T-helper 17 cell (primary cell): ENCODE data around the gene NAV2. TPM values are rescaled to one million over a fixed set of nuclear protein-coding genes. Genes with fewer than 3 reads are reported as not detected.

Experiments
- ATAC-seq: fragments of 150-1000 bp; cut with Tn5 transposase; 2 replicates; pipeline ENCODE4 v1.10.0; 2021; ENCODE audit warnings: mild to moderate bottlenecking, moderate library complexity
- DNase-seq, 3 donors: peaks; one replicate each; pipeline versions ENCODE4 v3.0.0 to v3.0.0-alpha.2; 2020 to 2021
- H3K9me3 ChIP-seq: one replicate; pipeline ENCODE4 v1.7.0; 2013; ENCODE audit warnings: low read length, mild to moderate bottlenecking; ENCODE audit not compliant: control insufficient read depth, poor library complexity, severe bottlenecking
- H3K27ac Mint-ChIP-seq: one replicate; pipeline ENCODE4 v1.8.0; 2022; ENCODE audit warnings: mild to moderate bottlenecking, moderate library complexity, mixed read lengths
- H3K27me3 Mint-ChIP-seq: one replicate; pipeline ENCODE4 v1.8.0; 2022; ENCODE audit warnings: mixed read lengths
- H3K36me3 Mint-ChIP-seq: one replicate; pipeline ENCODE4 v1.8.0; 2022; ENCODE audit warnings: low read depth, mixed read lengths
- H3K4me1 Mint-ChIP-seq: one replicate; pipeline ENCODE4 v1.8.0; 2022; ENCODE audit warnings: mild to moderate bottlenecking, mixed read lengths
- H3K4me3 Mint-ChIP-seq: one replicate; pipeline ENCODE4 v1.8.0; 2022; ENCODE audit warnings: mild to moderate bottlenecking, moderate library complexity, mixed read lengths
- total RNA-seq, 4 donors: library from RNA in 2 of 4; stranded (reverse) in 2 of 4; gene quantifications; one replicate each; pipeline ENCODE4 v1.2.3 and lab custom pipeline; 2022 to 2026

The NAV2 gene
- total RNA-seq, 2 donors from 2014 or later: 0.96 to 1.3 TPM

- Mint-ChIP-seq H3K4me3 (no peak overlapping the region), H3K27ac (no peak overlapping the region), H3K4me1 (no peaks in the 10 kb centered on the region), H3K36me3 (no peaks in the 10 kb centered on the region), H3K27me3 (no peaks in the 10 kb centered on the region)
- H3K9me3 ChIP-seq: no peaks in the 10 kb centered on the region
- DNase-seq (no peak), ATAC-seq (no peak)
Measured at GRCh38 chr11:19988598-19988997, 276.0 kb downstream of the NAV2 start.

GRCh38 chr11:19989191-19989590, 276.6 kb downstream of the NAV2 start:
- H3K4me1 Mint-ChIP-seq: no peaks in the 10 kb centered on the region
- DNase-seq (no peak), ATAC-seq (no peak)
- H3K27ac Mint-ChIP-seq: no peak overlapping the region
- H3K4me3 Mint-ChIP-seq: no peak overlapping the region
- no peaks in the 10 kb centered on the region for H3K36me3 Mint-ChIP-seq
- no peaks in the 10 kb centered on the region for H3K27me3 Mint-ChIP-seq
- no peaks in the 10 kb centered on the region for H3K9me3 ChIP-seq

- Mint-ChIP-seq H3K27me3 (peaks cover 10% of the 10 kb centered on the region), H3K27ac (no peak overlapping the region), H3K4me3 (no peak overlapping the region), H3K36me3 (peaks cover 2% of the 10 kb centered on the region), H3K4me1 (no peaks in the 10 kb centered on the region)
- no peaks in the 10 kb centered on the region for H3K9me3 ChIP-seq
- no peak for DNase-seq
- no peak for ATAC-seq
Measured at GRCh38 chr11:19992162-19992561, 279.5 kb downstream of the NAV2 start.

DNA sequence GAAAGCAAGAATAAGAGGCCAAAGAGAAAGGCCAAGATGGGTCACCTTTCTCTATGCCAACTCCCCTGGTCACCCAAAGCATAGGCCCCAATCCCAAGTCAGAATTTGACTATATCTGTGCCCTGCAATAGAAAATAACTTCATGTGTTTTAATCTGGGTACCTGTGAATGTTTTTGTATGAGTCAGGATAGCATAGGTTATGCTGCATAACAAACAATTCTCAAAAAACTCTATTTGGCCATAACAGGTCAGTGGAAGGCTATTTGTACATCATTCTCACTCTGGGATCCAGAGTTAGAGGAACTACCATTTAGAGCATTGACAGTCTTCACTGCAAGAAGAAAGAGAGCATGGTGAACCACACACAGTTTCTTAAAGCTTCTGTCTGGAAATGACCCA, 280.4 kb downstream of the NAV2 start:
- no peak for ATAC-seq
- DNase-seq: no peak
- no peak overlapping the region for H3K4me3 Mint-ChIP-seq

DNA sequence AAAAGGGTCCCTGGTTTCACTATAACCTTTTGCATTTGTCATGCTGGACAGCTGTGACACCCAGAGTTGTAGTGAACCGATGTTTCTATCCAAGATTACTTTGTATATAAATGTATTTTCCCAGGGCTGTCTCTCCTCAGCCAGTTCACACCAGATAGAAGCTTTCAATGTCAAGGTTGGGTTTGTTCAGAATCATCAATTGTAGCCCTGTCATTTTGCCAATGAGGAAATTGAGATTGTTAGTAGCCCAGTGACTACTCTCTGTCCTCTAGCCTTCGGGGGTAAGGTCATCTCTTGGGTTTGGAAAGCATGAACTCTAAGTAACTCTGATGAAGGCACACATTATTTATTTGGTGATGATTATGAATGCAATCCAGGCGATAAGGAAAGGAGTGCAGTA, 282.0 kb downstream of the NAV2 start:
- no peaks in the 10 kb centered on the region for H3K9me3 ChIP-seq
- Mint-ChIP-seq H3K27me3 (peaks cover 22% of the 10 kb centered on the region), H3K27ac (no peak overlapping the region)

More for the DNA sequence above, 280.4 kb downstream of the NAV2 start:
- H3K9me3 ChIP-seq: no peaks in the 10 kb centered on the region
- Mint-ChIP-seq H3K27ac (no peak overlapping the region), H3K4me1 (no peaks in the 10 kb centered on the region), H3K27me3 (peaks cover 10% of the 10 kb centered on the region), H3K36me3 (peaks cover 2% of the 10 kb centered on the region)

GRCh38 chr11:19995145-19995544, 282.5 kb downstream of the NAV2 start:
- peaks cover 26% of the 10 kb centered on the region for H3K27me3 Mint-ChIP-seq
- no peak overlapping the region for H3K4me3 Mint-ChIP-seq
- ATAC-seq (no peak), DNase-seq (no peak)
- H3K9me3 ChIP-seq: no peaks in the 10 kb centered on the region
- H3K36me3 Mint-ChIP-seq: peaks cover 5% of the 10 kb centered on the region
- no peaks in the 10 kb centered on the region for H3K4me1 Mint-ChIP-seq
- no peak overlapping the region for H3K27ac Mint-ChIP-seq

More for the DNA sequence above, 282.0 kb downstream of the NAV2 start:
- ATAC-seq: no peak
- H3K4me1 Mint-ChIP-seq: no peaks in the 10 kb centered on the region
- no peak overlapping the region for H3K4me3 Mint-ChIP-seq
- H3K36me3 Mint-ChIP-seq: peaks cover 5% of the 10 kb centered on the region
- DNase-seq: no peak

DNA sequence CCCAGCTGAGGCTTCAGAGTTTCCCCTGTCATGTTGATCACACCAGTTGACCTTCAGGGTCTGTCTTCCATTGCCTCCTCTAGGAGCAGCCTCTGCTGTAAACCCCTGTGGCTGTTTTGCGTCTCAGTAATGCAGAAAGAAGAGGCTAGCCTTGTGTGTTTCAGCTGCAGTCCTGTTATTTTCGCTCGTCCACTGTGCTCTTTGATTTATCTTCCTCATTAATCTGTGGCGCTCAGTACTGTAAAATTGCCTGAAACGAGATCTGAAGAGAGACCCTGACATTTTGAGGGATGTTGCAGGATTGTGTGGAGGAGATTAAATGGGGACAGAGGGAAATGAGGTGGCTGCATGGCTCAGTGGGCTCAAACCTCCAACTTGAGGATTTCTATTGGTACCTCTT, 283.9 kb downstream of the NAV2 start:
- no peak overlapping the region for H3K4me3 Mint-ChIP-seq
- H3K27ac Mint-ChIP-seq: no peak overlapping the region
- no peak for ATAC-seq
- H3K36me3 Mint-ChIP-seq: peaks cover 5% of the 10 kb centered on the region
- H3K27me3 Mint-ChIP-seq: peaks cover 27% of the 10 kb centered on the region
- no peaks in the 10 kb centered on the region for H3K9me3 ChIP-seq
- DNase-seq: no peak
- no peaks in the 10 kb centered on the region for H3K4me1 Mint-ChIP-seq

- peak overlapping the region; percentile 11 for H3K27ac Mint-ChIP-seq
- H3K27me3 Mint-ChIP-seq: peaks cover 33% of the 10 kb centered on the region
- H3K9me3 ChIP-seq: no peaks in the 10 kb centered on the region
- H3K4me3 Mint-ChIP-seq: no peak overlapping the region
- H3K4me1 Mint-ChIP-seq: no peaks in the 10 kb centered on the region
- ATAC-seq (no peak), DNase-seq (no peak)
- peaks cover 5% of the 10 kb centered on the region for H3K36me3 Mint-ChIP-seq
Measured at GRCh38 chr11:20000022-20000350, 287.3 kb downstream of the NAV2 start.

GRCh38 chr11:20000351-20001134, 287.9 kb downstream of the NAV2 start:
- Mint-ChIP-seq H3K36me3 (peaks cover 5% of the 10 kb centered on the region), H3K4me1 (no peaks in the 10 kb centered on the region), H3K27me3 (peaks cover 33% of the 10 kb centered on the region), H3K4me3 (no peak overlapping the region), H3K27ac (peak overlapping the region; percentile 11)
- no peaks in the 10 kb centered on the region for H3K9me3 ChIP-seq
- no peak for DNase-seq
- no peak for ATAC-seq

DNA sequence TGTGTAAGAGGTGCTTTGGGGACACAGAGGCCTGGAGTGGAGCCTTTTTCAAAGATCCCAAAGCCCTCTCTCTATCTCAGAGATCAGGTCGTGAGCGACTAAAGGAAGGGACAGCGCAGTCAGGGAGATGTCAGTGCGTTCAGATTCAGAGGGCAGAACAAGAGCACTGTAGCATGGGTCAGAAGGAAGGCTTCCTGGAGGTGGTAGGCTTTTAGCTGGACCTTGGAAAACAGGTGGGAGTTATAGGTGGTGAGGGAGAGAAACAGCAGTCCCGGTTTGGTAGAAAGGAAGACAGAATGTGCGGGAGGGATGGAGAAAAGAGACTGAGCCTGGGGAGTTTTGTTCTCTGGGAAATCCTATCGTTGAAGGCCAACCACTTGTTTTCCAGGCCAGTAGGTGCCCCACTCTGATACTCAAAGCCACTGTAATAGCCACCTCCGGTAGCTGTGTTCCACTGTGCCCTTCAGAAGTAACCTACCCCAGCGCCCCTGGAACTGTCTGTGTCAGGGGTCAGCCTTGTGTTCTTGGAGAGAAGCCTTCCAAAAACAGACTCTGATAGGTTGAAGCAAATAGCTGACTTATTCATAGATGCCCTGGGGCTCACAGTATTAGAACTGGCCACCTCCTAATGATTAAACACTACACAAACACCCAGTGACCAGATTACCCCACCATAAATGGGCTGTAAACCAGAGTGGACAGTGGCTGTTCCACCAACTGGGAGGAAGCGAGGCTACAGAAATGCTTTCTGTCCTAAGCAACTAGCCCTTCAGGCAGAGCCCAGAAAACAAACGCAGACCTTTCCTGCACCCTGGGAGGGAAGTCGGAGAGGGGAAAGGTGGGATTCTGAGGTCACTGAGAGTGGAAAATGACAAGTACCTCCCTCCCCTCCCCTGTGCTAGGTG, 289.9 kb downstream of the NAV2 start:
- Mint-ChIP-seq H3K27me3 (peaks cover 22% of the 10 kb centered on the region), H3K36me3 (peaks cover 3% of the 10 kb centered on the region)

GRCh38 chr11:20003351-20003750, 290.7 kb downstream of the NAV2 start:
- H3K36me3 Mint-ChIP-seq: peaks cover 3% of the 10 kb centered on the region
- H3K27me3 Mint-ChIP-seq: peaks cover 19% of the 10 kb centered on the region
- no peak overlapping the region for H3K27ac Mint-ChIP-seq
- H3K4me3 Mint-ChIP-seq: no peak overlapping the region
- H3K4me1 Mint-ChIP-seq: no peaks in the 10 kb centered on the region
- DNase-seq (no peak), ATAC-seq (no peak)
- H3K9me3 ChIP-seq: no peaks in the 10 kb centered on the region

More for the DNA sequence above, 289.9 kb downstream of the NAV2 start:
- Mint-ChIP-seq H3K27ac (no peak overlapping the region), H3K4me3 (no peak overlapping the region), H3K4me1 (no peaks in the 10 kb centered on the region)
- ATAC-seq: no peak
- no peak for DNase-seq
- no peaks in the 10 kb centered on the region for H3K9me3 ChIP-seq

GRCh38 chr11:20004866-20005265, 292.2 kb downstream of the NAV2 start:
- H3K27me3 Mint-ChIP-seq: peaks cover 9% of the 10 kb centered on the region
- DNase-seq (no peak), ATAC-seq (no peak)
- H3K36me3 Mint-ChIP-seq: no peaks in the 10 kb centered on the region
- no peaks in the 10 kb centered on the region for H3K9me3 ChIP-seq
- no peak overlapping the region for H3K4me3 Mint-ChIP-seq
- H3K27ac Mint-ChIP-seq: no peak overlapping the region
- H3K4me1 Mint-ChIP-seq: no peaks in the 10 kb centered on the region

DNA sequence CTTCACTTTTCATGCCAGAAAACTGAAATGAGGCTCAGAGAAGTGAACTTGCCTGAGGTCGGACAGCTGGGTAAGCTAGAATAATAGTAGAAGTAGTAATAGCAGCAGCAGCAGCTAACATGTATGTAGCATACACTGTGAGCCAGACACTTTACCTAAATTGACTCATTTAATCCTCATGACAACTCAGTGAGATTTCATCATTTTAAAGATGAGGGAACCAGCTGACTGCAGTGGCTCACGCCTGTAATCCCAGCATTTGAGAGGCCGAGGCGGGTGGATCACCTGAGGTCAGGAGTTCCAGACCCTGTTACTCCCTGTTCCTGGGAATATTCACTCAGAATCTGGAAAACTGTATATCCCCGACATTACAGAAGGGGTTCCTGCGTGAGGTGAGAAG, 293.1 kb downstream of the NAV2 start:
- Mint-ChIP-seq H3K36me3 (no peaks in the 10 kb centered on the region), H3K27ac (no peak overlapping the region), H3K27me3 (peaks cover 6% of the 10 kb centered on the region), H3K4me1 (no peaks in the 10 kb centered on the region), H3K4me3 (no peak overlapping the region)
- H3K9me3 ChIP-seq: no peaks in the 10 kb centered on the region
- DNase-seq: no peak
- no peak for ATAC-seq
